Fibroblast of pulmonary artery (primary cell): ENCODE results near the gene EFHB.
"Not testable (repeated sequence)": the region's sequence is repeated elsewhere in the genome, so short reads cannot be mapped to it uniquely, and the experiment has no call there.

Experiments
- DNase-seq: peaks from one replicate; pipeline ENCODE4 v3.0.0-alpha.2; 2010; ENCODE audit warnings: low read depth
- H3K4me3 ChIP-seq: replicated peaks from 2 replicates; pipeline ENCODE4 v1.5.1; 2011; ENCODE audit warnings: low read depth, mild to moderate bottlenecking, control low read depth, low read length, moderate library complexity
- CTCF ChIP-seq: IDR thresholded peaks from 2 replicates; pipeline ENCODE4 v1.5.1; 2011; ENCODE audit warnings: mild to moderate bottlenecking, control low read depth, low read length, inconsistent platforms; ENCODE audit errors: missing control alignments

The EFHB gene

DNA sequence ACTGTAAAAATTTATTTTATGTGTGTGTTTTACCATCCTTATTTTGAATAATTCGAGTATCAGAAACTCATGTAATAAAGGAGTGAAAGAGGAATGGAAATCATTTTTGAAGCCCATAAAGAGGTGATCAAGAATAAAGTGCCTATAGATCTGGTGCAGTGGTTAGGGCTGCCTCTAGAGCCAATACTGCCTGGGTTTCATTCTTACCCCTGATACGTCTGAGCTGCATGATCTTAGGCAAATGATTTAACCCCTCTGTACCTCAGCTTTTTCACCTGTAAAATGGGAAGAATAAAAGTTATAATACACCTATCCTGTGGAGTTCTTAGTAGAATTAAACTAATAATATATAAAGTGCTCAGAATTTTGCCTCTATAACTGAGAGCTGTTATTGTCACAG lies 30.4 kb downstream of the EFHB start:
- no peak for DNase-seq
- TF ChIP-seq CTCF = no peak
- no peak overlapping the region for H3K4me3 ChIP-seq

DNA sequence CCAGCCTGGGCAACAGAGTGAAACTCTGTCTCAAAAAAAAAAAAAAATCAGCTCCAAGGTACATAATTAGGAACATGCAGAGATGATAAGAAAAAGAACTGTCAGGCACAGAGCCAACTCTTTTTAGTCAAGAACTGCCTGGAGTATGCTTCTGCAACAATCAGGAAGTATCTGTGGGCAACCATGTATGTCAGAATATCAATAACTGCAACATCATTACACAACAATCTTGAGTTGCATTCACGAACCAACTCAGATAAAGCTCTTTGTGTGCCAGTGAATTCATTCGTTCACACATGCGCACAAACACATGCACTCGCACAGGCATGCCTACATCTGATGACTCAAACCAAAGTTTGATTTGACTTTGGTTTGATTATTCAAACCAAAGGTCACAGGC lies 32.1 kb downstream of the EFHB start:
- no peak for TF ChIP-seq CTCF
- DNase-seq = peak; percentile 44

GRCh38 chr3:19901337-19901736 lies 32.7 kb downstream of the EFHB start:
- no peak overlapping the region for H3K4me3 ChIP-seq
- DNase-seq = peak; percentile 39
- peak; percentile 7 for TF ChIP-seq CTCF

More for the DNA sequence above, 32.1 kb downstream of the EFHB start:
- no peak overlapping the region for H3K4me3 ChIP-seq

GRCh38 chr3:19899833-19900232 lies 34.2 kb downstream of the EFHB start:
- not testable (repeated sequence) for H3K4me3 ChIP-seq, DNase-seq

- no peak for TF ChIP-seq CTCF
- no peak overlapping the region for H3K4me3 ChIP-seq
- no peak for DNase-seq
Observed at GRCh38 chr3:19899264-19899663, 34.8 kb downstream of the EFHB start.

GRCh38 chr3:19898721-19899120 lies 35.3 kb downstream of the EFHB start:
- peak; percentile 16 for DNase-seq
- no peak overlapping the region for H3K4me3 ChIP-seq
- no peak for TF ChIP-seq CTCF

GRCh38 chr3:19891740-19892139 lies 42.3 kb downstream of the EFHB start:
- TF ChIP-seq CTCF = no peak
- no peak overlapping the region for H3K4me3 ChIP-seq
- DNase-seq = peak; percentile 6
